GM12878 (cell line): ENCODE measurements around the gene CALHM2. TPM values are rescaled to one million over a fixed set of nuclear protein-coding genes. Genes with fewer than 3 reads are reported as not detected.

Experiments
- ATF3 ChIP-seq: IDR thresholded peaks from 2 replicates; pipeline ENCODE4 v1.6.1; 2011; ENCODE audit warnings: low read depth, mild to moderate bottlenecking, low read length, moderate library complexity, borderline replicate concordance; ENCODE audit errors: extremely low read depth
- ATF7 ChIP-seq: fragments of 450-650 bp; IDR thresholded peaks from 2 replicates; pipeline ENCODE4 v1.6.1; 2016; ENCODE audit warnings: low read depth, mild to moderate bottlenecking
- BRCA1 ChIP-seq: IDR thresholded peaks from 2 replicates; pipeline ENCODE4 v1.6.1; 2011; ENCODE audit warnings: low read depth, low read length, improper control_type of control experiment
- CHD2 ChIP-seq: IDR thresholded peaks from 2 replicates; pipeline ENCODE4 v1.6.1; 2011; ENCODE audit warnings: low read depth, low read length, improper control_type of control experiment, borderline replicate concordance
- E2F4 ChIP-seq: IDR thresholded peaks from 2 replicates; pipeline ENCODE4 v1.6.1; 2012; ENCODE audit warnings: low read depth, low read length, improper control_type of control experiment
- EZH2 ChIP-seq: IDR thresholded peaks from 2 replicates; pipeline ENCODE4 v1.6.1; 2012; ENCODE audit warnings: low read depth, mild to moderate bottlenecking, control low read depth, inconsistent platforms, low read length, borderline replicate concordance; ENCODE audit not compliant: control insufficient read depth
- IRF5 ChIP-seq: fragments of 450-650 bp; IDR thresholded peaks from 2 replicates; pipeline ENCODE4 v1.6.1; 2017; ENCODE audit warnings: borderline replicate concordance
- JUND ChIP-seq: IDR thresholded peaks from 2 replicates; pipeline ENCODE4 v1.6.1; 2012; ENCODE audit warnings: low read depth, mild to moderate bottlenecking, low read length, improper control_type of control experiment, moderate library complexity
- MLLT1 ChIP-seq: fragments of 450-650 bp; IDR thresholded peaks from 2 replicates; pipeline ENCODE4 v1.6.1; 2016; ENCODE audit warnings: mild to moderate bottlenecking
- NKRF ChIP-seq: fragments of 450-650 bp; conservative IDR thresholded peaks from 2 replicates; pipeline ENCODE4 v1.6.1; 2017; ENCODE audit warnings: mild to moderate bottlenecking, moderate library complexity
- NRF1 ChIP-seq: conservative IDR thresholded peaks from 2 replicates; pipeline ENCODE4 v1.6.1; 2011; ENCODE audit warnings: mild to moderate bottlenecking, low read depth, low read length, improper control_type of control experiment
- PAX8 ChIP-seq: fragments of 450-650 bp; IDR thresholded peaks from 2 replicates; pipeline ENCODE4 v1.6.1; 2017; ENCODE audit warnings: mild to moderate bottlenecking, moderate library complexity
- POLR2AphosphoS2 ChIP-seq: IDR thresholded peaks from 2 replicates; pipeline ENCODE4 v1.6.1; 2011; ENCODE audit warnings: low read depth, mild to moderate bottlenecking, low read length, improper control_type of control experiment, moderate library complexity
- RELA ChIP-seq: fragments of 450-650 bp; IDR thresholded peaks from 2 replicates; pipeline ENCODE4 v1.8.0; 2014; ENCODE audit warnings: borderline replicate concordance; ENCODE audit not compliant: partially characterized antibody
- SMC3 ChIP-seq: IDR thresholded peaks from 2 replicates; pipeline ENCODE4 v1.6.1; 2011; ENCODE audit warnings: low read length, improper control_type of control experiment, borderline replicate concordance
- SREBF2 ChIP-seq: IDR thresholded peaks from 2 replicates; pipeline ENCODE4 v1.6.1; 2012; ENCODE audit warnings: mild to moderate bottlenecking, low read length
- TAF1 ChIP-seq: IDR thresholded peaks from 2 replicates; pipeline ENCODE4 v1.6.1; 2011; ENCODE audit warnings: mild to moderate bottlenecking, low read depth, low read length, borderline replicate concordance
- TCF12 ChIP-seq: IDR thresholded peaks from 2 replicates; pipeline ENCODE4 v1.6.1; 2011; ENCODE audit warnings: low read depth, mild to moderate bottlenecking, low read length
- ZBTB33 ChIP-seq: fragments of 450-650 bp; IDR thresholded peaks from 2 replicates; pipeline ENCODE4 v1.6.1; 2017; ENCODE audit warnings: mild to moderate bottlenecking
- ZNF207 ChIP-seq: fragments of 450-650 bp; IDR thresholded peaks from 2 replicates; pipeline ENCODE4 v1.6.1; 2014; ENCODE audit warnings: antibody characterized with exemption, mild to moderate bottlenecking, borderline replicate concordance
- polyA plus RNA-seq, 11 experiments: library from polyadenylated mRNA; depleted of rRNA in 4 of 11; unstranded in 6 of 11; stranded (reverse) in 5 of 11; fragments of >200 nt; fragmentation: Nextera tagmentation in 4 of 11; fragmentation: Illumina TruSeq in 1 of 11; extraction: Ambion mirVana in 4 of 11; extraction: Trizol in 1 of 11; gene quantifications; 1 replicate in 1 of 11; 2 replicates in 10 of 11; pipeline versions ENCODE4 v1.2.1 to v1.2.3, GENCODE V29; 2011 to 2016; ENCODE audit warnings: inconsistent platforms in 2 of 11, missing spikeins in 2 of 11, low read depth in 1 of 11
- total RNA-seq, 4 experiments: library from RNA; depleted of rRNA in 3 of 4; stranded (reverse); fragments of >200 nt in 3 of 4; fragmentation: Illumina TruSeq in 1 of 4; extraction: Trizol in 1 of 4; gene quantifications; 2 replicates each; pipeline versions ENCODE4 v1.2.1 to v1.2.3, GENCODE V29; 2013 to 2021

Gene CALHM2
- total and polyA plus RNA-seq, 10 of the 15 experiments (the other 5 are each of a cell fraction or from before 2014, with no cell fraction given), result 0.60 to 23.7 (median 9.3) TPM

- TF ChIP-seq E2F4, result no peak
- 0 out of 2 replicates have a peak, but pooled peaks have one; percentile 21 for TF ChIP-seq TCF12
- no peak for TF ChIP-seq CHD2
- no peak for TF ChIP-seq JUND
- no peak for TF ChIP-seq TAF1
- TF ChIP-seq BRCA1, result no peak
- TF ChIP-seq NKRF, result no peak; the same call in 1 of the 2 replicates
- peak; percentile 26; the same call in 1 of the 2 replicates for TF ChIP-seq NRF1
- TF ChIP-seq PAX8, result no peak
- TF ChIP-seq ZNF207, result no peak
- TF ChIP-seq EZH2, result no peak
- no peak for TF ChIP-seq ATF7
- no peak for TF ChIP-seq ZBTB33
- TF ChIP-seq ATF3, result no peak
- no peak for TF ChIP-seq SREBF2
- TF ChIP-seq MLLT1, result no peak
- TF ChIP-seq RELA, result no peak
- TF ChIP-seq SMC3, result no peak; the same call in 1 of the 2 replicates
- TF ChIP-seq IRF5, result no peak
- peak; percentile 44; the same call in 1 of the 2 replicates for TF ChIP-seq POLR2AphosphoS2
Observed at GRCh38 chr10:103451831-103452505, at the start of gene CALHM2 (continued).
